Kidney epithelial cell (primary cell): ENCODE results near the gene RBFOX2. TPM values are rescaled to one million over a fixed set of nuclear protein-coding genes. Genes with fewer than 3 reads are reported as not detected.

Experiments used
- DNase-seq: peaks from one replicate; pipeline ENCODE4 v3.0.0-alpha.2; 2010; ENCODE audit warnings: low read depth
- H3K27me3 ChIP-seq: 2 replicates; pipeline ENCODE4 v1.6.0; 2011; ENCODE audit warnings: low read length; ENCODE audit not compliant: control insufficient read depth, insufficient read depth
- H3K36me3 ChIP-seq: 2 replicates; pipeline ENCODE4 v1.5.1; 2011; ENCODE audit warnings: low read length; ENCODE audit not compliant: control insufficient read depth, insufficient read depth
- H3K4me3 ChIP-seq: 2 replicates; pipeline ENCODE4 v1.5.1; 2011; ENCODE audit warnings: low read depth, mild to moderate bottlenecking, control low read depth, low read length
- total RNA-seq: library from RNA; depleted of rRNA; stranded (reverse); fragments of >200 nt; gene quantifications from 2 replicates; pipeline ENCODE4 v1.2.3, GENCODE V29; 2015
- TF ChIP-seq, protein P1 (sequence below): IDR thresholded peaks from 2 replicates; pipeline ENCODE4 v1.5.1; 2011; ENCODE audit warnings: mild to moderate bottlenecking, moderate library complexity, low read length, control low read depth, inconsistent platforms; ENCODE audit not compliant: insufficient read depth, poor library complexity, severe bottlenecking

Gene RBFOX2
- total RNA-seq, 1 donor from 2014 or later, result 75.1 TPM

DNA sequence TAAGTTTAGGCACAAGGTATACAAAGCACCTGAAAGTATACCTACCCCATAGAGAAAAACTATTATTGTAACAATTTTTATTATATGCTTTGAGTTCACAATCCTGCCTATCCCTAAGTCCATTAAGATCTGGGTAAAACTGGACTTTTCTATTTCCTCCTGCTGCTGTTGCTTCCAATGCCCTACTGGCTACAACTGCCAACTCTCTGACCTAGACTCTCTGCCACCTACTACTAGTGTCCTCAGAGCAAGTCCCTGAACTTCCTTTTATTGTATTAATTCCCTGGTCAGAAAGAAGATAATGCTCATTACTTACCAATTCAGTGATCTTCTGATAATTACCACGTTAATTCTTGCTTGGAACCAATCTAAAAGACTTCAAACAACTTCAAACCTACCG lies 70.3 kb downstream of the RBFOX2 start:
- no peaks in the 10 kb centered on the region for H3K27me3 ChIP-seq
- H3K4me3 ChIP-seq, result no peak overlapping the region
- DNase-seq, result no peak
- TF ChIP-seq, protein P1, sequence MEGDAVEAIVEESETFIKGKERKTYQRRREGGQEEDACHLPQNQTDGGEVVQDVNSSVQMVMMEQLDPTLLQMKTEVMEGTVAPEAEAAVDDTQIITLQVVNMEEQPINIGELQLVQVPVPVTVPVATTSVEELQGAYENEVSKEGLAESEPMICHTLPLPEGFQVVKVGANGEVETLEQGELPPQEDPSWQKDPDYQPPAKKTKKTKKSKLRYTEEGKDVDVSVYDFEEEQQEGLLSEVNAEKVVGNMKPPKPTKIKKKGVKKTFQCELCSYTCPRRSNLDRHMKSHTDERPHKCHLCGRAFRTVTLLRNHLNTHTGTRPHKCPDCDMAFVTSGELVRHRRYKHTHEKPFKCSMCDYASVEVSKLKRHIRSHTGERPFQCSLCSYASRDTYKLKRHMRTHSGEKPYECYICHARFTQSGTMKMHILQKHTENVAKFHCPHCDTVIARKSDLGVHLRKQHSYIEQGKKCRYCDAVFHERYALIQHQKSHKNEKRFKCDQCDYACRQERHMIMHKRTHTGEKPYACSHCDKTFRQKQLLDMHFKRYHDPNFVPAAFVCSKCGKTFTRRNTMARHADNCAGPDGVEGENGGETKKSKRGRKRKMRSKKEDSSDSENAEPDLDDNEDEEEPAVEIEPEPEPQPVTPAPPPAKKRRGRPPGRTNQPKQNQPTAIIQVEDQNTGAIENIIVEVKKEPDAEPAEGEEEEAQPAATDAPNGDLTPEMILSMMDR, result no peak
- H3K36me3 ChIP-seq, result no peaks in the 10 kb centered on the region

DNA sequence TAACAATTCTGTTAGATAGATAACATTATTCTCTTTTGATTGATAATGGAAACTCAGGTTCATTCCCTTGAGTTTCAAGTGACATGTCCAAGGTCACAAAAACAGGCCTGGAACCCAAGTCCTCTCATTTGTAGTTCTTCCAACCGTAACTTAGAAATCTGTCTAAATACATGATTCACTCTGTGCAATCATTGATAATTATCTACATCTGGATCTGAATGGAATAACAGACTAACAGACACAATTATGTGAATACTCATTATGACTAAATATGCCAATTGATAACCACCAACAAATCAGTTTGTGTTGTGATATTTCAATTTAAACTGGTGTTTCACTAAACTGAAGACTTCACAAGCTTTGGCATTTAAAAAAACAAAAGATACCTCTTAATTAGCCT lies 71.0 kb downstream of the RBFOX2 start:
- Histone ChIP-seq H3K27me3 (no peaks in the 10 kb centered on the region), H3K4me3 (no peak overlapping the region), H3K36me3 (no peaks in the 10 kb centered on the region)
- TF ChIP-seq, protein P1, result no peak
- no peak for DNase-seq

DNA sequence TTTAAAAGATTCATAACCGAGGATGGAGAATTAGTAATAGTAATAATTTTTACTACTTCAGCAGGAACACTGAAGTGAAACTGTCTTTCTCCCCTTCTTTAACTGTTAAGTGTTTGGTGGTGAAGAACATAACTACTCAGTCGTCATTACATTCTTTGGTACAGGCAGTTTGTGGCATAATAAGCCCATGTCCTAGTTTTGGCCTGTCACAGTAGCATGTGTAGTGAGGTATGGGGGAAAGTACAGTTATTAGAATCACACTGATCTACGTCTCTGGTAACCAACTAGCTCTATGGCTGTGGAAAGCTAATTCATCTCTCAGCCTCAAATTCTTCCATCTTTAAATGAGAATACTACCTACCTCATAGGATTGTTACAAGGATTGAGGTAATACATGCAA lies 71.8 kb downstream of the RBFOX2 start:
- no peak overlapping the region for H3K4me3 ChIP-seq
- no peaks in the 10 kb centered on the region for H3K36me3 ChIP-seq
- TF ChIP-seq, protein P1, result no peak
- H3K27me3 ChIP-seq, result no peaks in the 10 kb centered on the region
- no peak for DNase-seq

DNA sequence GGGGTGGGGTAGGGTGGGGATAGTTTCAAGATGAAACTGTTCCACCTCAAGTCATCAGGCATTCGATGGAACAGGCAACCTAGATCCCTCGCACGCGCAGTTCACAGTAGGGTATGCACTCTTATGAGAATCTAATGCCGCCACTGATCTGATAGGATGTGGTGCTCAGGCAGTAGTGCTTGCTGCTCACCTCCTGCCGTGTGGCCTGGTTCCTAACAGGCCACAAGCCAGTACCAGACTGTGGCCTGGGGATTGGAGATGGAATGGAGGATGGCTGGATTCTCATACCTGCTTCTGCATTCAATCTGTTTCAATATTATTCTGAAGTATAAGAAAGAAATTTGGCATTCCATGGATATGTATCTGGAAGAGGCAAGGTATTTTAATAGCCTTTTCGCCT lies 73.1 kb downstream of the RBFOX2 start:
- no peaks in the 10 kb centered on the region for H3K36me3 ChIP-seq
- no peak overlapping the region for H3K4me3 ChIP-seq
- no peak for DNase-seq
- TF ChIP-seq, protein P1, result no peak
- no peaks in the 10 kb centered on the region for H3K27me3 ChIP-seq

DNA sequence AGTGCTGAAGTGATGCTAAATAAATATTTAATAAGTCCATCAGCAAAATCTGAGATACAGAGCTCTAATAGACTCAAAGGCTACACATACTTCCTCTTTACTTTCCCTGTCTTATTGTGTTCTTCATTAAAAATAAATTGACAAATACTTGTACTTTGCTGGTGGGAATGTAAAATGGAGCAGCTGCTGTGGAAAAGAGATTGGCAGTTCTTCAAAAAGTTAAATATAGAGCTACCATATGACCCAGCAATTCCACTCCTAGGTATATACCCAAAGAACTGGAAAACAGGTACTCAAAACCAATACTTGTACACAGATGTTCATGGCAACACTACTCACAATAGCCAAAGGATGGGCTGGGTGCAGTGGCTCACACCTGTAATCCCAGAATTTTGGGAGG lies 76.0 kb downstream of the RBFOX2 start:
- Histone ChIP-seq H3K27me3 (no peaks in the 10 kb centered on the region), H3K4me3 (no peak overlapping the region), H3K36me3 (no peaks in the 10 kb centered on the region)
- DNase-seq, result no peak
- TF ChIP-seq, protein P1, result no peak

DNA sequence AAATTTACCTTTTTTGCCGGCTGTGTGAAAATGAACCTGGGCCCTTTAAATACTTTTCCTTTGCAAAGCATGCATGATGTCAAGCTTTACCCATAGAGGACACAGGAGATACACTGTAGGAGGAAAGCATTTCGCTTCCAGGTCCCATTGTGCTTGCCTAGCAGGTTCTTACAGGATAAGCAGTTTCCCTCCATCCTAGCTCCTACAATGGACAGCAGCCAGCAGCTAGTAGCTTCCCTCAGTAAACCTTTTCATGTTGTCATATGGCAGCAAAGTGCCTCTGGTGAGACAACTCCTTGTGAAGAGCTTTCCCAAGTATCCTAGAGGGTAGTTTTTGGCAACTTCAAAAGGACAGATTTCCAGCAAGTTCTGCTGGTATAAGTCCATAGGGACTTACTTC lies 78.4 kb downstream of the RBFOX2 start:
- no peaks in the 10 kb centered on the region for H3K27me3 ChIP-seq
- H3K4me3 ChIP-seq, result no peak overlapping the region
- TF ChIP-seq, protein P1, result no peak
- DNase-seq, result no peak
- H3K36me3 ChIP-seq, result no peaks in the 10 kb centered on the region
